GM23338 (cell line): ENCODE data around the gene AP2M1. TPM values are rescaled to one million over a fixed set of nuclear protein-coding genes. Genes with fewer than 3 reads are reported as not detected.

Experiments
- ATAC-seq: fragments of 200-7000 bp; cut with Tn5 transposase; 3 replicates; pipeline ENCODE4 v1.9.1; 2020
- DNase-seq: peaks from one replicate; pipeline ENCODE4 v3.0.0-alpha.2; 2015; ENCODE audit warnings: low spot score
- H2AFZ ChIP-seq: fragments of 200-600 bp; sonication (generic); 2 replicates; pipeline ENCODE4 v1.8.0; 2016; ENCODE audit warnings: antibody characterized with exemption, mild to moderate bottlenecking, moderate library complexity
- H3F3A ChIP-seq: fragments of 200-600 bp; sonication (generic); replicated peaks from 2 replicates; pipeline ENCODE4 v1.8.0; 2017; ENCODE audit warnings: antibody characterized with exemption, mixed run types, low read depth
- H3K27ac ChIP-seq: fragments of 200-600 bp; sonication (generic); 2 replicates; pipeline ENCODE4 v1.6.1; 2016; ENCODE audit warnings: low read depth
- H3K27me3 ChIP-seq: fragments of 200-600 bp; sonication (generic); 2 replicates; pipeline ENCODE4 v1.8.0; 2016; ENCODE audit warnings: mild to moderate bottlenecking, mixed run types, moderate library complexity; ENCODE audit not compliant: insufficient read depth
- H3K36me3 ChIP-seq: fragments of 200-600 bp; sonication (generic); 2 replicates; pipeline ENCODE4 v1.8.0; 2016; ENCODE audit warnings: mild to moderate bottlenecking; ENCODE audit not compliant: insufficient read depth
- H3K4me1 ChIP-seq: fragments of 200-600 bp; sonication (generic); 2 replicates; pipeline ENCODE4 v1.8.0; 2016; ENCODE audit warnings: mild to moderate bottlenecking, moderate library complexity; ENCODE audit not compliant: insufficient read depth
- H3K4me2 ChIP-seq: fragments of 200-600 bp; sonication (generic); 2 replicates; pipeline ENCODE4 v1.7.1; 2017; ENCODE audit warnings: mixed run types
- H3K4me3 ChIP-seq: fragments of 200-600 bp; sonication (generic); 2 replicates; pipeline ENCODE4 v1.6.1; 2016; ENCODE audit warnings: mixed run types
- H3K79me2 ChIP-seq: fragments of 200-600 bp; sonication (generic); replicated peaks from 2 replicates; pipeline ENCODE4 v1.8.0; 2017; ENCODE audit warnings: mild to moderate bottlenecking; ENCODE audit not compliant: insufficient read depth
- H3K9me2 ChIP-seq: fragments of 200-600 bp; sonication (generic); 2 replicates; pipeline ENCODE4 v1.8.0; 2017; ENCODE audit not compliant: insufficient read depth
- H4K20me1 ChIP-seq: fragments of 200-600 bp; sonication (generic); replicated peaks from 2 replicates; pipeline ENCODE4 v1.8.0; 2017; ENCODE audit warnings: mild to moderate bottlenecking; ENCODE audit not compliant: insufficient read depth
- H3K27ac Mint-ChIP-seq: 2 replicates; pipeline ENCODE4 v1.8.0; 2020; ENCODE audit warnings: inconsistent platforms, mild to moderate bottlenecking, moderate library complexity, mixed read lengths
- H3K27me3 Mint-ChIP-seq: 3 replicates; pipeline ENCODE4 v1.8.0; 2022; ENCODE audit warnings: low read depth, mild to moderate bottlenecking, moderate library complexity, mixed read lengths, inconsistent platforms; ENCODE audit not compliant: insufficient read depth, poor library complexity
- H3K36me3 Mint-ChIP-seq: 3 replicates; pipeline ENCODE4 v1.8.0; 2021; ENCODE audit warnings: low read depth, mild to moderate bottlenecking, inconsistent platforms, moderate library complexity, mixed read lengths
- H3K4me1 Mint-ChIP-seq: 3 replicates; pipeline ENCODE4 v1.8.0; 2020; ENCODE audit warnings: mild to moderate bottlenecking, inconsistent platforms, mixed read lengths
- H3K4me3 Mint-ChIP-seq: 3 replicates; pipeline ENCODE4 v1.8.0; 2021; ENCODE audit warnings: moderate library complexity, mild to moderate bottlenecking, inconsistent platforms, mixed read lengths
- H3K9me3 Mint-ChIP-seq: 3 replicates; pipeline ENCODE4 v1.8.0; 2020; ENCODE audit warnings: moderate library complexity, mild to moderate bottlenecking, inconsistent platforms, mixed read lengths
- CREB1 ChIP-seq: fragments of 250-450 bp; sonication (Bioruptor Pico); IDR thresholded peaks from 2 replicates; pipeline ENCODE4 v1.5.0; 2020; ENCODE audit warnings: low read depth, mild to moderate bottlenecking, moderate library complexity
- CTCF ChIP-seq, 2 experiments: fragments of 200-600 bp in 1 of 2; sonication (generic) in 1 of 2; conservative IDR thresholded peaks; 2 replicates each; pipeline versions ENCODE4 v1.5.1 to v1.6.1; 2016 to 2017; ENCODE audit warnings: antibody characterized with exemption in 2 of 2, low read depth in 2 of 2, mild to moderate bottlenecking in 2 of 2, moderate library complexity in 1 of 2
- ETS1 ChIP-seq: IDR thresholded peaks from 2 replicates; pipeline ENCODE4 v1.6.1; 2016; ENCODE audit warnings: antibody characterized with exemption
- EZH2 ChIP-seq: fragments of 200-600 bp; sonication (generic); IDR thresholded peaks from one replicate; pipeline ENCODE4 v1.8.0; 2017; ENCODE audit warnings: antibody characterized with exemption, mild to moderate bottlenecking, low read depth; ENCODE audit not compliant: unreplicated experiment
- EZH2phosphoT487 ChIP-seq: fragments of 200-600 bp; sonication (generic); IDR thresholded peaks from one replicate; pipeline ENCODE4 v1.8.1; 2018; ENCODE audit warnings: antibody characterized with exemption; ENCODE audit not compliant: unreplicated experiment
- JUNB ChIP-seq: IDR thresholded peaks from one replicate; pipeline ENCODE4 v1.6.1; 2016; ENCODE audit warnings: antibody characterized with exemption; ENCODE audit not compliant: unreplicated experiment
- NANOG ChIP-seq: IDR thresholded peaks from 2 replicates; pipeline ENCODE4 v1.6.1; 2016; ENCODE audit warnings: antibody characterized with exemption, borderline replicate concordance
- POLR2AphosphoS5 ChIP-seq: IDR thresholded peaks from 2 replicates; pipeline ENCODE4 v1.6.1; 2016; ENCODE audit warnings: antibody characterized with exemption, low read depth
- REST ChIP-seq: IDR thresholded peaks from one replicate; pipeline ENCODE4 v1.6.1; 2018; ENCODE audit warnings: antibody characterized with exemption; ENCODE audit not compliant: unreplicated experiment
- STAT1 ChIP-seq: IDR thresholded peaks from one replicate; pipeline ENCODE4 v1.6.1; 2016; ENCODE audit warnings: antibody characterized with exemption; ENCODE audit not compliant: unreplicated experiment
- ZNF114 ChIP-seq: fragments of 250-450 bp; sonication (Bioruptor Pico); IDR thresholded peaks from 2 replicates; pipeline ENCODE4 v1.5.0; 2020; ENCODE audit warnings: mild to moderate bottlenecking, moderate library complexity
- ZNF331 ChIP-seq: fragments of 250-450 bp; sonication (Bioruptor Pico); IDR thresholded peaks from 2 replicates; pipeline ENCODE4 v1.5.0; 2020; ENCODE audit warnings: low read depth, mild to moderate bottlenecking, moderate library complexity
- polyA plus RNA-seq: library from polyadenylated mRNA; unstranded; fragments of >200 nt; fragmentation: Nextera tagmentation; extraction: Ambion mirVana; gene quantifications from 2 replicates; pipeline ENCODE4 v1.2.1, GENCODE V29; 2016
- total RNA-seq: library from RNA; depleted of rRNA; stranded (reverse); fragments of >200 nt; shearing (Covaris generic); gene quantifications from 2 replicates; pipeline ENCODE4 v1.2.3, GENCODE V29; 2014

AP2M1 gene
- total and polyA plus RNA-seq, 2 experiments from 2014 or later = 215 to 305 TPM

GRCh38 chr3:184178521-184179138 is 4.0 kb downstream of the AP2M1 start:
- H3K27ac ChIP-seq = no peak overlapping the region
- Mint-ChIP-seq H3K4me3 (no peak overlapping the region), H3K27ac (no peak overlapping the region), H3K27me3 (peaks cover 5% of the 10 kb centered on the region), H3K36me3 (peaks cover 71% of the 10 kb centered on the region), H3K9me3 (no peaks in the 10 kb centered on the region), H3K4me1 (peaks cover 28% of the 10 kb centered on the region)
- TF ChIP-seq NANOG = no peak
- TF ChIP-seq JUNB = no peak
- H2AFZ ChIP-seq = no peak overlapping the region
- H4K20me1 ChIP-seq = peaks cover 4% of the 10 kb centered on the region
- H3K4me1 ChIP-seq = peaks cover 15% of the 10 kb centered on the region
- ATAC-seq (no peak), DNase-seq (no peak)
- no peaks in the 10 kb centered on the region for H3K27me3 ChIP-seq
- H3K79me2 ChIP-seq = peaks cover 40% of the 10 kb centered on the region
- H3K4me3 ChIP-seq = no peak overlapping the region
- no peak overlapping the region for H3K4me2 ChIP-seq
- peaks cover 28% of the 10 kb centered on the region for H3K36me3 ChIP-seq
- no peaks in the 10 kb centered on the region for H3K9me2 ChIP-seq
- 0 out of 2 replicates have a peak, but pooled peaks cover 11% of the 10 kb centered on the region for H3F3A ChIP-seq

- Histone ChIP-seq H3K27me3 (no peaks in the 10 kb centered on the region), H4K20me1 (peaks cover 4% of the 10 kb centered on the region), H3K79me2 (peaks cover 37% of the 10 kb centered on the region), H3K4me3 (no peak overlapping the region), H3K27ac (no peak overlapping the region), H3K36me3 (peaks cover 28% of the 10 kb centered on the region), H3K4me2 (no peak overlapping the region), H2AFZ (no peak overlapping the region), H3K4me1 (peaks cover 24% of the 10 kb centered on the region), H3K9me2 (no peaks in the 10 kb centered on the region), H3F3A (peaks cover 11% of the 10 kb centered on the region; the same call in 1 of the 2 replicates)
- Mint-ChIP-seq H3K9me3 (no peaks in the 10 kb centered on the region), H3K27ac (no peak overlapping the region), H3K4me1 (peaks cover 35% of the 10 kb centered on the region), H3K4me3 (no peak overlapping the region), H3K27me3 (peaks cover 10% of the 10 kb centered on the region), H3K36me3 (peaks cover 84% of the 10 kb centered on the region)
- ATAC-seq (no peak), DNase-seq (no peak)
- TF ChIP-seq STAT1 (no peak), ZNF331 (CRISPR knock-in tag) (no peak), ETS1 (no peak), CREB1 (CRISPR knock-in tag) (no peak), JUNB (no peak), EZH2phosphoT487 (no peak), EZH2 (no peak), REST (no peak), NANOG (no peak), POLR2AphosphoS5 (no peak), ZNF114 (CRISPR knock-in tag) (no peak), CTCF (conservative IDR thresholded peaks at IDR 0.05; ENCODE audit: low read depth in 2 of 2) (no peak)
Observed at GRCh38 chr3:184180165-184180564, 5.5 kb downstream of the AP2M1 start.
